ENCODE measurements around the gene PSMB8. TPM values are rescaled to one million over a fixed set of nuclear protein-coding genes. Genes with fewer than 3 reads are reported as not detected.

The PSMB8 gene
- polyA plus RNA-seq, 1 donor (not counting 4 experiments of a cell fraction or from before 2014, with no cell fraction given): 63.4 TPM

GRCh38 chr6:32827025-32827424 is 16.8 kb downstream of the PSMB8 start:
- no peak overlapping the region for H3K4me3 ChIP-seq (ENCODE audit: control insufficient read depth in 2 of 3, extremely low read depth in 1 of 3, insufficient read depth in 2 of 3, low read depth in 1 of 3, low read length in 3 of 3)
- no peaks in the 10 kb centered on the region for H3K9me1 ChIP-seq (ENCODE audit: control insufficient read depth, extremely low read depth, insufficient read depth, low read length)
- no peaks in the 10 kb centered on the region for H3K79me2 ChIP-seq (ENCODE audit: control insufficient read depth, insufficient read depth, low read length)
- H3K27ac ChIP-seq (ENCODE audit: control insufficient read depth, insufficient read depth, low read length): no peak overlapping the region
- DNase-seq (ENCODE audit: low read depth, low spot score): no peak
- H3K4me1 ChIP-seq (ENCODE audit: control insufficient read depth, extremely low read depth, insufficient read depth, low read length): peaks cover 4% of the 10 kb centered on the region
- no peaks in the 10 kb centered on the region for H3K27me3 ChIP-seq (ENCODE audit: control insufficient read depth, extremely low read depth, insufficient read depth, low read length)
- TF ChIP-seq CTCF (optimal IDR thresholded peaks at IDR 0.05 in 1 of 3, IDR thresholded peaks at IDR 0.05 in 1 of 3, conservative IDR thresholded peaks at IDR 0.05 in 1 of 3; ENCODE audit: extremely low read depth in 1 of 3, insufficient read depth in 2 of 3, low read length in 3 of 3) (no peak), EZH2 (IDR thresholded peaks at IDR 0.05; ENCODE audit: low read length) (no peak)
- no peaks in the 10 kb centered on the region for H3K9me3 ChIP-seq (ENCODE audit: control insufficient read depth, low read depth, low read length)
- dilution Hi-C loops (cut with MboI; ENCODE audit: extremely low pct_ligation_motif_present, low sequenced_read_pairs): no loop called here
- FAIRE-seq: no peak
- H2AFZ ChIP-seq (ENCODE audit: control insufficient read depth, low read length): no peak overlapping the region
- H3K36me3 ChIP-seq (ENCODE audit: control insufficient read depth in 2 of 2, extremely low read depth in 1 of 2, insufficient read depth in 2 of 2, low read length in 2 of 2): peaks cover 21 to 31% of the 10 kb centered on the region in 2 experiments
- no peak overlapping the region for H3K4me2 ChIP-seq (ENCODE audit: control insufficient read depth, extremely low read depth, insufficient read depth, low read depth, low read length)
- H4K20me1 ChIP-seq (ENCODE audit: control insufficient read depth, extremely low read depth, insufficient read depth, low read length): no peaks in the 10 kb centered on the region
- H3K9ac ChIP-seq (ENCODE audit: control insufficient read depth, extremely low read depth, insufficient read depth, low read length): no peak overlapping the region

- DNase-seq (ENCODE audit: low read depth, low spot score): no peak
- no peak overlapping the region for H3K4me3 ChIP-seq (ENCODE audit: control insufficient read depth in 2 of 3, extremely low read depth in 1 of 3, insufficient read depth in 2 of 3, low read depth in 1 of 3, low read length in 3 of 3)
- FAIRE-seq: peak; percentile 76
- dilution Hi-C loops (cut with MboI; ENCODE audit: extremely low pct_ligation_motif_present, low sequenced_read_pairs): no loop called here
- no peaks in the 10 kb centered on the region for H3K9me3 ChIP-seq (ENCODE audit: control insufficient read depth, low read depth, low read length)
- H2AFZ ChIP-seq (ENCODE audit: control insufficient read depth, low read length): no peak overlapping the region
- no peaks in the 10 kb centered on the region for H3K27me3 ChIP-seq (ENCODE audit: control insufficient read depth, extremely low read depth, insufficient read depth, low read length)
- no peak overlapping the region for H3K4me2 ChIP-seq (ENCODE audit: control insufficient read depth, extremely low read depth, insufficient read depth, low read depth, low read length)
- peaks cover 4% of the 10 kb centered on the region for H3K4me1 ChIP-seq (ENCODE audit: control insufficient read depth, extremely low read depth, insufficient read depth, low read length)
- H3K9me1 ChIP-seq (ENCODE audit: control insufficient read depth, extremely low read depth, insufficient read depth, low read length): no peaks in the 10 kb centered on the region
- H3K36me3 ChIP-seq (ENCODE audit: control insufficient read depth in 2 of 2, extremely low read depth in 1 of 2, insufficient read depth in 2 of 2, low read length in 2 of 2): peaks cover 17 to 23% of the 10 kb centered on the region in 2 experiments
- no peaks in the 10 kb centered on the region for H4K20me1 ChIP-seq (ENCODE audit: control insufficient read depth, extremely low read depth, insufficient read depth, low read length)
- TF ChIP-seq EZH2 (IDR thresholded peaks at IDR 0.05; ENCODE audit: low read length) (no peak), CTCF (optimal IDR thresholded peaks at IDR 0.05 in 1 of 3, IDR thresholded peaks at IDR 0.05 in 1 of 3, conservative IDR thresholded peaks at IDR 0.05 in 1 of 3; ENCODE audit: extremely low read depth in 1 of 3, insufficient read depth in 2 of 3, low read length in 3 of 3) (peak in 2 of 3 experiments; percentile 40 to 42)
- H3K9ac ChIP-seq (ENCODE audit: control insufficient read depth, extremely low read depth, insufficient read depth, low read length): no peak overlapping the region
- H3K79me2 ChIP-seq (ENCODE audit: control insufficient read depth, insufficient read depth, low read length): no peaks in the 10 kb centered on the region
- H3K27ac ChIP-seq (ENCODE audit: control insufficient read depth, insufficient read depth, low read length): no peak overlapping the region
These were observed 17.9 kb downstream of the PSMB8 start for GRCh38 chr6:32825966-32826365.

Measured in keratinocyte (primary cell).